Activated gamma-delta T cell (primary cell): Measurements from ENCODE around the gene PPIF.

Source experiments
- DNase-seq: peaks from one replicate; lab custom pipeline; 2025; lab: John Stamatoyannopoulos, UW

Gene PPIF

DNA sequence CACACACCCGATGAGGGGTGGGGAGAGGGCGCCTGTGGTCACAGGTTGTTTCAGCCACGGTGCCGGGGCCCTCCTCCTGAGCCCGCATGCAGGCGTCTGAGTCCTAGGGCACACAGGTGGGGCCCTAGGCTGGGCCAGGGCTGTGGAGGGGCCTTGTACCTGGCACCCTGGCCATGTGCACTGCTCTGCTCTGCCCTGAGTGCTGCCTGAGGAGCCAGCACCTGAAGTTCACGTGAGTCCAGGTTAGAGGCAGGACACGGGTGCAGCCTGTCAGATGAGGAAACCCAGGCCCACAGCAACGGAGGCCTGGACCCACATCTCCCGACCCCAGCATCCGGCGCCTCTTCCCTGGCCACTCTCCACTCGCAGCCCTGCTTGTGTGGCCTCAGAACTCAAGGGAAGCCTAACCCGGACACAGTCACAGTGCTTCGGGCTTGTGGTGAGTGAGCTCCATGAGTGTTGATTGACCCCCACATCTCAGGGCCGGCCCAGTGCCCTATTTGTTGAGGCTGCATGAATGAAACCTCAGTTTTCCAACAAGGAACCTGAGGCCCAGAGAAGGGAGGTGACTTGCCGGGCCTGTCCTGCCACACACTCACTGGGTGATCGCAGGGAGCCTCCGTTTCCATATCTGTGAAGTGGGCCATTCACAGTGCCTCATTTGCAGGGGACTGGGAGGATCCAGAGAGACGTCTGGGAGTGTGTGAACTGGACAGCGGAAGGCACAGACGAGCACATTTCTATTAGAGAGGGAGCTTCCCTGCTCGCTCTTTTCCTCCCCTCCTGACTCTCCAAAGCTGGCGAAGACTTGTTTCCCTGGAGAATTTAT is 39.6 kb downstream of the PPIF start:
- DNase-seq, result no peak

DNA sequence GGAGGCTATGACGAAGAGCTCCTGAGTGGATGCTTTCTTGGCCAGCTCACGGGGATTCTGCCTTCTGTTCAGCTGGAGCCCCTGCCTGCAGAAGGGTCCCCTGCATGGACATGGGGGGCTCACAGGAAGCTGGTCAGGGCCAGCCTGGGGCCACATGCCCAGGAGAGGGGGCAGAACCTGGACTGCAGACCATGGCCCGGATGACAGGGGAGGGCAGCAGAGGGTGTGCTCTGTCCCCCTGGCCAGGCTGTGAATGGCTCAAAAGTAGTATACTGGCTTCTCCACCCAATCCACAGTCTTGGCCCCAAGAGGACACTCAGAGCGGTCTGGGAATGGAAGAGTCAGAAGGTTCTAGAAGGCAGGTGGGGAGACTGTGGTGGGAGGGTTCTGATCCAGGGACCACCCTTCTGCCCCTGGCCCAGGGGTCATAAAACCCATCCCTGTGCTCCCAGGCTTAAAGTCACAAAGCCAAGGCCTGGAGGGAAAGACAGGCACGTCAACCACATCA is 40.3 kb downstream of the PPIF start:
- DNase-seq, result no peak

DNA sequence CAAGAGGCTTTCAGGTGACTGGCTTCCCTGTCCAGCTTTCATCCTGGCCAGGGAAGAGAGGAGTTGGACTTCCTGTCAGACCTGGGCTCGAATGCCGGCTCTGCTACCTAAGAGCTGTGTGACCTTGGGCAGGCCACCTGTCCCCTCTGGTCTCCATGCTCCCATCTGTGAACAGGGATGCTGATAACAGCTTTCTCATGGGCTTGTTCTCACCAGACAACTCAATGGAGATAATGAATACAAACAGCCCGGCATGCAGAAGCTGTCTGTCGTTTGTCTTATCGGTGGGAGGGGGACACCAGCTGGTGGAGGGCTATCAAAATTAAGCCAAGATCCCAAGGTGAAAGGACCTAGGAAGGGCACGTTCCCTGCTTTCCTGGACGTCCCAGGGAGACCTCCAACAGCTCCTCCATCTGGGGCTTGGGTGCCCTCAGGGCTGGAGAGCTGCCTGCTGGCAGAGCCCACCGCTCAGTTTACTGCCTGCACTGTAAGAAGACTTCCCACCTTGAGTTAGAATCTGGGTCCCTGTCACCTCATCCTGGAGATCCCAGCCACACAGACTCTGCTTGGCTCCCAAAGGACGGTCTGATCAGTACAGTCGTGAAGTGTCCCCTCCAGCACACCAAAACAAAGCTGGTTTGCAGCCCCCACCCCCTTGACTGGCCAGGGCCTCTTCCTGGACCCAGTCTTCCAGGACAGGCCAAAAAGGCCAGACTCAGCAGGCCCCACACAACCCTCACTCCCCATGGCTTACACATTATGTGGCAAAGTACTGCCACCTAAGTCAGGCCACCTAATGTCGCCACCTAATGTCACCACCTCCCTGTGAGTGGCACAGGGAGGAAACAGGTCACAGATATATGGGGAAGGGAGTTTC is 40.9 kb downstream of the PPIF start:
- no peak for DNase-seq

DNA sequence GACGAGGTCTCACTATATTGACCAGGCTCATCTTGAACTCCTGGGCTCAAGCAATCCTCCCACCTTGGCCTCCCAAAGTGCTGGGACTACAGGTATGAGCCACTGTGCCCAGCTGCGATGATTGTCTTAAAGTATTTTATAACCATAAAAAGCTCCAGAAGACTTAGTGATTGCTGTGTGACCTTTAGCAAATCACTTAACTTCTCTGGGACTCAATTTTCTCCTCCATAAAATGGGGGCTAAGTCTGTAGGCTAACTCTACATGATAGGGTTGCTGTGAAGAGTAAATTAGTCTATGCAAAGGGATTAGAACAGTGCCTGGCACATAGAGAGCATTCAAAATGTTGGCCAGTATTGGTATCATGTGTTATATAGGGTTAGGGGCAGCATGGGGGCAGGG is 42.8 kb downstream of the PPIF start:
- no peak for DNase-seq

DNA sequence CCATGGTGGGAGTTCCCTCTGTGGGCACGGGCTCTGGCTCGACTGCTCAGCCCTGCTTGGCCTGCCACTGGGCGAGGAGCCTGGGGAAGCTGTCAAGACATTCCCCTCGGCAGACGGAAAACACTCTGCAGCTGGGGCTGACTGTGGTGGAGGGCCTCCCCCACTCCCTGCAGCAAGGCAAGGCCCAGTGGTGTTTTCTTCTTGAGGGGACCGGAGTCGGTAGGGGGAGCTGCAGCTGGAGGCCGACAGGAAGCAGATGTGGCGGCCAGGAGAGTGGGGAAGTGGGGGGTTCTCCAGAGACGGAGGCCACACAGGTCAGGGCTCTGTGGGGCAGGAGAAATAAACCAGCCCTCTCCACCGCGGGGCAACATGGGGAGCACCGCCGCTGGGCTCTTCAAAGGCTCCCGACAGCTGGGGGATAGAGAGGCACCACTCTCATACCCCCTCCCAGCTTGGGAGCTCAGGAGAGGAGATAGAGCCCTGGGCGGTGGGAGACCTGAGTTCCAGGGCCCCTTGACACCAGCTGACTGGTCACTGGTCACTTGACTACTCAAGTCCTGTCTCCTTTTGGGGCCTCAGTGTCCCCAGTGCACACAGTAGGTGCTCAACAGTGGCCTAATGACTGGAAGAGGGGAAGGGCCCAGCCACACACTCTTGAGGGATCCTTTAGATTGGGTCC is 43.4 kb downstream of the PPIF start:
- DNase-seq, result no peak

DNA sequence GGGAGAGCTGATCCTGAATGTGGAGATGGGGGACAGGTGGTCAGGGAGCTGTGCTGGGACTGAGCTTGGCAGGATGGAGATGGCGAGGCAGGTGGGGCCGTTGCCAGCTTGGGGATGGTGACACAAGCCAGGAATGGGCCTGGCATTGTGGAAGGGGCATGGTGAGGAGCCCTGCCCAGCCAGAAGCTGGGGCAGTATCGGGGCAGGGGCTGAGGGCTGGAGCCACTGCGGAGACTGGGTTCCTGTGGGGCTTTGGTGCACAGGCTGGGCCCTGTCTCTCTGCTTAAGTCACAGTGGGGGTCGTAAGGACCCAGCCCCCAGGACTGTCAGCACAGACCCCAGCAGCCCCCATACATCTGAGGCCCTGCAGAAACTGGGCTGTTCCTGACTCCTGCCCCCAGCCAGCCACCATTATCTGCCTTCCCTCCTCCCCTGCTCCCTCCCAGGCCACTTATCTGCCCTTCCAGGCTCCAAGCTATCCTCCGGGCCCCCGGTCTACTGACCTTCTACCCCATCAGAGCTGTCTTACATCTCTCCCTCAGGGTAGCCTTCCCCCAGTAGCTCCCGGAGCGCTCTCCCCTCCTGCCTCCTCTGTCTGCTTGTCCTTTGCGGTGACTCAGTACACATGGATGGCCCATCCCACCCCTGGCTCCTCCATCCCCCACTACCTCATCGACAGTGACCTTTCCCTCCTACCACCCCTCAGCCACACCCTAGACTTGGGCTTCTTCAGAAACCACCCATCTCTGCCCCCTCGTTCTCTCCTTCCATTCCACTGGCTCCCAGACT is 44.2 kb downstream of the PPIF start:
- DNase-seq, result no peak

DNA sequence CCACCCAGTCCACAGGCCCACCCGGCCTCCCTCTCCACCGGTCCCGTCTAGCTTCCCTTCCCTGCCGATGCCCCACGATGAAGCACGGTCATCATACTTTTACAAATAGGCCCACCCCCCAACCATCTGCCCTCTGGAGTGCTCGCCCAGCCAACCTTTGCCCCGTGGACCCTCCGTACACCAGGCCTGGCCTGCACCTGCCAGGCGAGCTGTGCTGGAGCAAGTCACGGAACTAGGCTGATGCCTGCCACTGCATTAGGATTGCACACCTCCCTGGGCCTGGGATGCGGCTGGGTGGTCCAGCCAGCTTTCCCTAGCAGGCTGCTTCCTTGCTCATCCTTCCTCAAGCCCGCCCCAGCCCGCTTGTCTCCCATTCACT is 44.7 kb downstream of the PPIF start:
- DNase-seq, result no peak

DNA sequence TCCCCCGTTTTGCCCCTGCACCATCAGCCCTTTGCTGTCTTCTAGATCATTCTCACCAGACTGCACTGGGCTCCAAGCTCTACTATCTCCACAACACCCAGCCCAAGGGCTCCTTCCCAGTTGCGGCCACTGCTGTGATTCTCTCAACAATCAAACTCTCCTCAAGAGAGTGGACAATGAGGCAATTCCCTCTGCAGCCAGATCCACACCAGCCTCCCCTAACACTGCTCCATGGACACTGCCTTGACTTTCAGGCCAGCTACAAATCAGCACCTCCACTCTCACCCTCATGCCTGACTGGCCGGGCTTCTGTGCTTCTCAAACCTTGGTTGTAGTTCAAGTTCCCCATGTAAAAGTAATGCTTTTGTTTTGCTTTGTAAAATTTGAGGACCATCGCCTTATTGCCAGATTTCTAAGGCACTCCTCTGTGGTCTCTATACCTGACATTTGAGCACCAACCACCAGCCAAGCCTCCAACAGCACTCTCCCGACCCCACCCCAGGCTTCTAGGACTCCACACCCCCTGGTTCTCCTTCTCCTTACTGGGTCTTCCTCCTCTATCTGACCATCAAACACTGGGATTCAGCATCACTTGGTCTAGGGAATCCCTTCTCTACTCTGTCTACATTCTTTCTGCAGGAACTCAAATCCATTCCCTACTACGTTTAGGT is 45.4 kb downstream of the PPIF start:
- no peak for DNase-seq

DNA sequence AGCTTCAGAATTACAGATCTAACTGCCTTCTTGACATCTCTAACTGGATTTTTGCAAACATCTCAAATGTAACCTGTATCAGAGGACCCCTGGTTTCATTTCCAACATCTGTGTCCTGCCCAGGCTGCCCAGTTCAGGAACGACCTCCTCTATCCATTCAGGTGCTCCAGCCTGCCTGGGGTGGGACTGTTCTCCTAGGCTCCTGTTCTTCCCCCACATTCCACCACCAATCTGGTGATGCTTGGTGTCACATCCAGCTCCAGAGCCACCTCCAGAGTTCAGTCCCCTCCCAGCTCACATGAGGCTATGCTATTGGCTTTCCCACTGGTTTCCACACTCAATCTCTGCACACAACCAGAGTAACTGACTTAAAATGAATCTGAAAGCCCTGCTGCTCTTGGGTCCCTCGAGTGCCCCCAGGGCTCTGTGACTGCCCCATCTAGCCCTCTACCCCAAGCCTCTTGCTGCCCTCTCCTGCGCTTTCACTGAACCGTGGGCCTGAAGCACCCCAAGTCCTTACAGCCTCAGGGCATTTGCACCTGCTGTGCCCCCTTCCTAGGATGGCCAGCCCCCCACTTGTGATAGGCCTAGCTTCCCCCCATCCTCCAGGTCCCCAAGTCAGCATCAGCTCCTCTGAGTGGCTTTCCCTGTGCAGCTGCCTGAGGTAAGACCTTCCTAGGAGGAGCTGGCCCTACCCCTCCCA is 46.1 kb downstream of the PPIF start:
- no peak for DNase-seq

DNA sequence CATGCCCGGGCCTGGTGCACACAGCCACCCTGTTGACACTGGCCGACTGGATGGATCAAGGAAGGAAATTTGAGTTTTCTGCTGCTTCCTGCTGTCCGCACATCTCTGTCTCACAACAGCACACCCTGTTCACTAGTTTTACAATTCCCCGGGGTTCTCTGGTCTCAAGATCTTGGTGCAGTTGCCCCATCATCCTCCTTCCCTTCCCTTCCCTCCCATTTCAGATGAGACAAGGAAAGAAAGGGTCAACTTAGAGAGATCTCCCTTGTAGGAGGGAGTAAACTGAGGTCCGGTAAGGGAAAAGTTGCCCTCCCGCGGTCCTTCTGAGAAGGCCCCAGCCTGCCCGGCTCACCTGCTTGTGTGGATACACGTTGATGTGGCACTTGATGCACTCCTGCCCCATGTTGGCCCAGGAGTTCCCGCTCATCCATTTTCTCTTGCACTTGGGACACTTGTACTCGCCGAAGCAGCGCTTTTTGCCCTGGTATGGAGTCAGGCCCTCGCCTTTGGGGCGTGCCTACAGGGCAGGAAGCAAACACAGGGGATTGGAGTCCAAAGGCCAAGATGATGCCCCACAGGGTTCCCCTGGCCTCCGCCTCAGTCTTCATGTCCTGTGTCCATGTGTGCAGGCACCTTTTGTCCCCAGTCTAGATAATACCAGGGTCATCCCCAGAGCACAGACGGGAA is 46.8 kb downstream of the PPIF start:
- no peak for DNase-seq

DNA sequence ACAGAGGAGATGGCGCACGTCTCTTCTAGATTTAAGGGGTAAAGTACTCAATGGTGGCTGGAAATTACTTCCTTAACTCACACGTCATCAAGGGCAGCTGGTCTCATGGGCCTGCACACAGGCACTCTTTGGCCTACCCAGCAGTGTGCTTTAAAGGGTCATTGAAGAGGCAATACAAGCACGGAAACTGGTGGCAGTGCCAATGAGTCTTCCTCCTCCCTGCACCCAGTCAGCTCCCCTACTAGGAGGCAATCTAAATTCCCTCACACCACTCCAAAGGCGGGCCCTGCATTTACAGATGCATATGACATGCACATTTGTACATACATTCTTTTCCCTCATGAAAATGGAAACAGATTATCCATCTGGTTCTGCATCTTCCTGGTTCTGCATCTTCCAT is 47.4 kb downstream of the PPIF start:
- no peak for DNase-seq

DNA sequence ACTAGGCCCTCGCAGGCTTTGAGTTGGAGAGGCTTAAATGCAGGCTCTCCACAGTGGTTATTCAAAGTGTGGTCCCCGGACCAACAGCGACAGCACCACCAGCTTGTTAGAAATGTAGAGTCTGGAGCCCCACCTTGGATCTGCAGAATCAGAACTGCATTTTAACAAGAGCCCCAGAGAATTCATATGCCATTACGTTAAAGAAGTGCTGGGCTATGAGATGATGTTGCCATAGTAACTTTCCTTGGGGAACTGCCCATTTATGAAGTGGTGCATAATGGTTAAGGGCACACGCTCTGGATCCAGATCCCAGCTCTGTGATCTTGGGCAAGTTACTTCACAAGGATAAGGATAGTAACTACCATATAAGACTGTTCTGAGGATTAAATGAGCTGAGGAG is 49.3 kb downstream of the PPIF start:
- no peak for DNase-seq

DNA sequence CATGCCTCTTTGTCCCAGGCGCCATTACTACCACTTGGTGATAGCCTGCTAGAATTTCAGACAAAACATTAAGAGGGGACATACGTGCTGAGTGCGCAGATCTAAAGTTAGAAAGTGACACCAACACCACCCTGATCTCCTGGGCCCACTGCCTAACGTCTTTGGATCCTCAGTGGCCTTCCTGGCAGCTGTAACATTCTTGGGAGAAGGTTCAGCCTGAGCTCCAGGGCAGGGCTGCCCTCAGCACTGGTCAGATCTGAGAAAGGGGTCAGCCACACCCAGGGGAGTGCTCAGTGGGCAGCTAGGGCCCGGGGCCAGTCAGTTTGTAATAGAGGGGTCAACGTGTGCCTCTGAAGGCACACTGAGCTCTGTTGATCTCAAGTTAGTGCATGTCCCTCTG is 49.8 kb downstream of the PPIF start:
- no peak for DNase-seq

DNA sequence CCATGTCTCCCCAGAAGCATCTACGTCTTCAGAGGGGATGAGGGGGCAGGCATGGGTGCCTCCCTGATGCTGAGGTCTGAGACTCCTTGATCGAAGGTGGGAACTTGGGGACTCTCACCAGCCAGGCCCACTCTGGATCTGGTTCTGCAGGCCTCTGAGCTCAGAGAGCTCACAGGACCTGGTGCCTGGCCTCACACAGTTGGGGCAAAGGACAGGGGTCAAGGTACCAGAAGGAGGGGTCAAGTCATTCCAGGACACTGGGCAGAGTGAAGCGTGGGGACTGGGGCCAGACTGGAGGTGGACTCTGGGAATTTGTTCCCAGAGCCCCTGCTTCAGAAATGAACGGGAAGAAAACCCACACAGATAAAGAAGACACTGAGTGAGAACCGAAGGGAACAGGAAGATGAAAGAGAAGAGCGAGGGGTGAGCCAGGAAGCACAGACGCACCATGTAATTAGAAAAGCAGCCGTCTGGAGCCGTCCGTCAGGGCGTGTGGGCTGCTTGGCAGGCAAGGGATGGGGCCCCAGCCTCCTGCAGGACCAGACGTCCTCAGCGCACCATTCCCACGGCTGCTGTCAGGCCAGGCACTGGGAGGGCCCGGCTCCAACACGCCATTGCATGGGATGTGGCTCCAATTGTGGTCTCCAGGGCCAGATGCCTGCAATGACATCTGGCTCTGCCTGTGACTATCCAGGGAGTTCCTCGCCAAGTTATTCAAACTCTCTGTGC is 50.5 kb downstream of the PPIF start:
- DNase-seq, result no peak

DNA sequence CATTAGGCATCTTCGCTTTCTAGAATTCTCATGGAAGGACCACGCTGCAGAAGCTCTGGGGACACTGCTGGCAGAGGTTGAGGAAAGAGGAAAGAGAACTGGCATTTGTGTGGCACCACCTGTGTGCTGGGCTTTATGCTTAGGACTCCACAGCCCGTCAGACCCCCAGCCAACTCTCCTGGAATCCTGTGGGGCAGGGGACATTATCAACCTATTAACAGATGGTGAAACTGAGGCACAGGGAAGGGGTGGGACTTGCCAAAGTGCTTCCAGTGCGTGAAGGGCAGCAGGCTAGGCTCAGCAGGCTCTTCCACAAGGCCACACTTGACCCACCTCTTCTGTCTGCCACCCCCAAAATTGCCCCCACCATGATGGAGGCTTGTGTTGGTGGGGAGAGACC is 51.4 kb downstream of the PPIF start:
- DNase-seq, result no peak

DNA sequence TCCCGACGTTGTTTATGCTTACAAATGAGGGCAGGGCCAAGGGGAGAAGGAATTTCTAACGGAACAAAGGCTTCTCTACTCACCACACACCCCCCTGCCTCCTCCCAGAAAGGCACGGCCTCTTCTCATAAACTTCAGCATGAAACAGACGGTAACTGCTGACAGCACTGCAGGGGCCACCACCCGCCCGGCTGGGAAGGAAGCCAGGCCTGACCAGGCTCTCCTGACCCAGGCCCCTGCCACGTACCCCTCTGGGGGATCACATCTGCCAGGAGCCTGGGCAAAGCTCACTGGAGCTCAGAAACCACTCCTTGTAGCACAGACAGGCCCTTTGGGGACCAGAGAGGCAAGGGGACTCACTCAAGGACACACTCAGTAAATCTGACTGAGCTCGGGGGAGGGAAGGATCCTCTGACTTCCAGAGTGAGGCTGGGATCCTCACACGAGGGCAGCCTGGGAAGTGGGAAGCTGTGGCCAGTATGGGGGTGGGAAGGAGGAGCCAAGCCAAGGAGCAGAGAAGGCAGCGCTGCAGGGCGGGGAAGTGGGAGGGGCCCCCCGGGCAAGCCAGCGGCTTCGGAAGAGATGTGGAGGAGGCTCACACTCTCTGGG is 52.1 kb downstream of the PPIF start:
- no peak for DNase-seq

DNA sequence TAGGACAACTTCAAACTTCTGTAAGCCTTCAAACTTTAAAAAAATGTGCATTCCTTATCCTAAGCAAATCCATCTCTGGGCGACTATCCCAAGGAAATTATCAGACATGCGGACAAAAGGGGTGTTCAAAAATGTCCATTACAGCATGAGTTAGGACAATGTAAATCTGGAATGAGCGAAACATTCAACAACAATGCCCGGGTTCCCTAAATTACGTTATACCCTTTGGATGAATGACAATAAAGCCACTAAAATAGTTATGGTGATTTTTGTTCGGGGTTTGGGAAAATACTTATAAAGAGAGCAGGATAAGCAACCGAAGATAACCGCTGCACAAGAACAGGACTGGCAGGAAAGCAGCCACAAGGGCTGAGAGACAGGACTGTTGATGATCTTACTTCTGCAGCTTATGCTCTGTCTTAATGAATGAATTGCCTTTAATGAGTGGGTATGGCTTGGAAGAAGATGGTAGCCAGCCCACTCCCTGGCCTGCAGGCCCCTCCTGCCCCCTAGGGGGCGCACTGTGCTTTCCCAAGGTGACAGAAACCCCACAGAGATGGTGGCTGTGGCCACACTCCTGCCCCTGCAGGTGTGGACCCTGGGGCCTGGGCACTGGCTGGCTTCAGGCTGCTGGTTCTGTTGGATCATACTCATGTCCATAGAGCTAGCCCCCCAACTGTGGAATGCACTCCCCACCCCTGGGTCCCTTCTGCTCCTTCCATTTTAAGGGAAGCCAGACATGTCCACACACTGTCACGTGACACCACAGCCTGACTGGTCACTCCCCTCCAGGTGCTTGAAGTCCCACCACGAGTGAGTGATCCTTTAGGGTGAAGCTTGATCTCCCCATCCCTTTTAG is 53.1 kb downstream of the PPIF start:
- no peak for DNase-seq
